PC-9 (cell line): Measurements from ENCODE around the gene EVA1C. TPM values are rescaled to one million over a fixed set of nuclear protein-coding genes. Genes with fewer than 3 reads are reported as not detected.

Experiments
- BruUV-seq: library from RNA; stranded (reverse); fragments of 400-500 nt; replicated peaks from 2 replicates; lab custom pipeline; 2021; lab: Mats Ljungman, UMichigan
- CTCF ChIA-PET: fragments of 300-600 bp; sonication (Branson Sonifier 250); formaldehyde crosslinking; loops from one replicate; lab custom pipeline; 2022; ENCODE audit warnings: antibody characterized with exemption; lab: Charles Lee
- POLR2A ChIA-PET: fragments of 300-600 bp; sonication (Branson Sonifier 250); formaldehyde crosslinking; loops from one replicate; lab custom pipeline; 2022; ENCODE audit warnings: antibody characterized with exemption; ENCODE audit not compliant: unreplicated experiment; lab: Charles Lee
- DNase-seq, 2 experiments: peaks; one replicate each; pipeline versions ENCODE4 v3.0.0 to v3.0.0-alpha.2; 2015 to 2022; ENCODE audit warnings: mixed read lengths in 1 of 2
- H2AFZ ChIP-seq: fragments of 200-600 bp; sonication (generic); 2 replicates; pipeline ENCODE4 v1.8.1; 2017; ENCODE audit warnings: antibody characterized with exemption
- H3F3A ChIP-seq: fragments of 200-600 bp; sonication (generic); 2 replicates; pipeline ENCODE4 v1.8.1; 2017; ENCODE audit warnings: antibody characterized with exemption, mild to moderate bottlenecking, low read depth; ENCODE audit not compliant: insufficient read depth
- H3K27ac ChIP-seq: fragments of 200-600 bp; sonication (generic); 2 replicates; pipeline ENCODE4 v1.6.1; 2016; ENCODE audit warnings: mixed run types
- H3K27me3 ChIP-seq: fragments of 200-600 bp; sonication (generic); 2 replicates; pipeline ENCODE4 v1.6.1; 2016; ENCODE audit warnings: low read depth, mixed run types; ENCODE audit not compliant: insufficient read depth
- H3K36me3 ChIP-seq: fragments of 200-600 bp; sonication (generic); 2 replicates; pipeline ENCODE4 v1.6.1; 2016; ENCODE audit warnings: low read depth, mixed run types
- H3K4me1 ChIP-seq: fragments of 200-600 bp; sonication (generic); replicated peaks from 2 replicates; pipeline ENCODE4 v1.6.1; 2016; ENCODE audit warnings: mixed run types; ENCODE audit not compliant: insufficient read depth
- H3K4me2 ChIP-seq: fragments of 200-600 bp; sonication (generic); 2 replicates; pipeline ENCODE4 v1.6.1; 2017; ENCODE audit warnings: mixed run types
- H3K4me3 ChIP-seq: fragments of 200-600 bp; sonication (generic); 2 replicates; pipeline ENCODE4 v1.6.1; 2016; ENCODE audit warnings: mixed run types
- H3K79me2 ChIP-seq: fragments of 200-600 bp; sonication (generic); 2 replicates; pipeline ENCODE4 v1.6.1; 2017; ENCODE audit warnings: low read depth, mixed run types
- H3K9me2 ChIP-seq: fragments of 200-600 bp; sonication (generic); 2 replicates; pipeline ENCODE4 v1.8.1; 2017; ENCODE audit warnings: mild to moderate bottlenecking; ENCODE audit not compliant: insufficient read depth
- H3K9me3 ChIP-seq: fragments of 200-600 bp; sonication (generic); 2 replicates; pipeline ENCODE4 v1.8.1; 2016; ENCODE audit warnings: low read depth; ENCODE audit not compliant: insufficient read depth
- H4K20me1 ChIP-seq: fragments of 200-600 bp; sonication (generic); 2 replicates; pipeline ENCODE4 v1.8.1; 2017; ENCODE audit not compliant: insufficient read depth
- EZH2 ChIP-seq: fragments of 200-600 bp; sonication (generic); IDR thresholded peaks from 2 replicates; pipeline ENCODE4 v1.8.0; 2017; ENCODE audit warnings: antibody characterized with exemption, low read depth
- intact Hi-C: fragments of 100-400 bp; cut with micrococcal nuclease; formaldehyde crosslinking; loops from one replicate; pipeline ENCODE4 v1.10.0; 2022; ENCODE audit not compliant: unreplicated experiment
- total RNA-seq: library from RNA; stranded (reverse); gene quantifications from 2 replicates; pipeline ENCODE4 v1.2.3, GENCODE V29; 2021
- TF ChIP-seq, protein P1 (sequence below): fragments of 200-600 bp; sonication (generic); conservative IDR thresholded peaks from 2 replicates; pipeline ENCODE4 v1.6.1; 2017; ENCODE audit warnings: mixed run types, antibody characterized with exemption, mild to moderate bottlenecking, moderate library complexity

The EVA1C gene
- total RNA-seq, 1 experiment from 2014 or later = 3.0 TPM

DNA sequence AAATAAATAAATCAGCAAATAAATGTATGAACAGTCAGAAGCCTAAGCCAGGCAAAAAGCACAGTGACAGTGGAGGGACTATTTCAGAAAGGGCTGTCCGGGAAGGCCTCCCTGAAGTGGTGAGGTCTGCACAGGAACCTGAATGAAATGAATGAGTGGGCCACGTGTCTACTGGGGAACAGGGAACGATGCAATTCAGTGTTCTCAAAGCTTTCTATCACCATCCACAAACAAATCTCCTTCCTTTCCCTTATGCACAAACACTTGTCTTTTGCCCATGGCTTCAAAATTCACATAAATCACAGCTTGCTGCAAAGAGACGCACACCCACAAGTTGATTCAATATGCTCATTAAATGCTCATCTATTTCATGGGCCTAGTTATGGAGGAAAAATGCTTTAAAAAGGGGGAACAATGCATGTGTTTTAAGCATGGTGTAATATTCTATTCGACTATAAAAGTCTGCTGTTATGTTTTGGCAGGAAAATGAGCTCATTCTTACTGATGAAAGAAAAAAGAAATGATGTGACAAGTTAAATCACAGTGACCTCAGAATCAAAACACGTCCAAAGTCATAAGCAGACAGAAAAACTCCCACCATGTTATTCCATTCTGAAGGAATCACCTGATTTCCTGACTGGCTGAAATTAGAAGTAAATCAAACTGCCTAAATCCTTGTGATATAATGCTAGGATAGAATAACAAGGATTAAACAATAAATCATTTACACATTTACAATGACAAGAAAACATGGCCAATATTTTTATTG lies 41.3 kb upstream of the EVA1C start:
- H3K27ac ChIP-seq = peak overlapping the region; percentile 71
- no peak overlapping the region for H3K4me2 ChIP-seq
- no peaks in the 10 kb centered on the region; the same call in 1 of the 2 replicates for H4K20me1 ChIP-seq
- no peaks in the 10 kb centered on the region for H3K27me3 ChIP-seq
- ChIA-PET CTCF (interaction anchor here (1.1 kb wide), 1 partner anchor 230 kb away, joined by 5 read pairs; no protein-coding TSS in a partner anchor), POLR2A (no interaction called here)
- intact Hi-C loops = no loop called here
- H3K79me2 ChIP-seq = no peaks in the 10 kb centered on the region
- no peaks in the 10 kb centered on the region for H3K4me1 ChIP-seq
- no peak overlapping the region for H2AFZ ChIP-seq
- 0 out of 2 replicates have a peak, but pooled peaks cover 7% of the 10 kb centered on the region for H3K36me3 ChIP-seq
- H3K9me2 ChIP-seq = no peaks in the 10 kb centered on the region
- no peaks in the 10 kb centered on the region for H3K9me3 ChIP-seq
- BruUV-seq = no TSS peak
- no peaks in the 10 kb centered on the region for H3F3A ChIP-seq
- no peak for TF ChIP-seq EZH2
- TF ChIP-seq, protein P1, sequence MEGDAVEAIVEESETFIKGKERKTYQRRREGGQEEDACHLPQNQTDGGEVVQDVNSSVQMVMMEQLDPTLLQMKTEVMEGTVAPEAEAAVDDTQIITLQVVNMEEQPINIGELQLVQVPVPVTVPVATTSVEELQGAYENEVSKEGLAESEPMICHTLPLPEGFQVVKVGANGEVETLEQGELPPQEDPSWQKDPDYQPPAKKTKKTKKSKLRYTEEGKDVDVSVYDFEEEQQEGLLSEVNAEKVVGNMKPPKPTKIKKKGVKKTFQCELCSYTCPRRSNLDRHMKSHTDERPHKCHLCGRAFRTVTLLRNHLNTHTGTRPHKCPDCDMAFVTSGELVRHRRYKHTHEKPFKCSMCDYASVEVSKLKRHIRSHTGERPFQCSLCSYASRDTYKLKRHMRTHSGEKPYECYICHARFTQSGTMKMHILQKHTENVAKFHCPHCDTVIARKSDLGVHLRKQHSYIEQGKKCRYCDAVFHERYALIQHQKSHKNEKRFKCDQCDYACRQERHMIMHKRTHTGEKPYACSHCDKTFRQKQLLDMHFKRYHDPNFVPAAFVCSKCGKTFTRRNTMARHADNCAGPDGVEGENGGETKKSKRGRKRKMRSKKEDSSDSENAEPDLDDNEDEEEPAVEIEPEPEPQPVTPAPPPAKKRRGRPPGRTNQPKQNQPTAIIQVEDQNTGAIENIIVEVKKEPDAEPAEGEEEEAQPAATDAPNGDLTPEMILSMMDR = no peak
- no peak for DNase-seq
- no peak overlapping the region for H3K4me3 ChIP-seq

GRCh38 chr21:32371913-32372314 lies 40.6 kb upstream of the EVA1C start:
- no peak for TF ChIP-seq EZH2
- TF ChIP-seq, protein P1 = no peak
- no peaks in the 10 kb centered on the region for H3K27me3 ChIP-seq
- H3F3A ChIP-seq = no peaks in the 10 kb centered on the region
- ChIA-PET CTCF (interaction anchor here (1.1 kb wide), 1 partner anchor 230 kb away, joined by 5 read pairs; no protein-coding TSS in a partner anchor), POLR2A (no interaction called here)
- H3K36me3 ChIP-seq = 0 out of 2 replicates have a peak, but pooled peaks cover 7% of the 10 kb centered on the region
- H3K27ac ChIP-seq = peak overlapping the region; percentile 71
- no peak overlapping the region for H3K4me3 ChIP-seq
- no peaks in the 10 kb centered on the region for H3K79me2 ChIP-seq
- intact Hi-C loops = no loop called here
- H3K4me1 ChIP-seq = no peaks in the 10 kb centered on the region
- no peak overlapping the region for H3K4me2 ChIP-seq
- no peaks in the 10 kb centered on the region for H3K9me2 ChIP-seq
- H2AFZ ChIP-seq = no peak overlapping the region
- DNase-seq = peak; percentile 24 to 56
- BruUV-seq = no TSS peak
- H4K20me1 ChIP-seq = no peaks in the 10 kb centered on the region; the same call in 1 of the 2 replicates
- H3K9me3 ChIP-seq = no peaks in the 10 kb centered on the region

DNA sequence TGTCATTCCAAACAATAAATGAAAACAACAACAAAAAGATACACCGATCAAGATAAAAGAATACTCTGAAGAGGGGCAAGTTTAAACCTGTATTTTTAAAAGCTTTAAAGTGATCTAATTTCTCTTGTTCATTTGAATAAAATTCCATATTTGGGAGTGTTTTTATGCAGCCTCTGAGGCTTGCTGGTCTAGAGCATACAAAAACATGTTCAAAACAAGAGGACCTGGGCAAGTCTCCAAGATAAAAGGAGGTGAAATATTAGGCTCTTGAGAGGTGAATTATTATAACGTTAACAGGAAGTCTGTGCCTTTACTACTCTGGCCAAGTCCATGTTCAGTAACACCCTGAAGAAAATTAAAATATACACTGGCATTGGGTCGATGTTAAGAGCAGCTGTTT lies 39.8 kb upstream of the EVA1C start:
- POLR2A ChIA-PET = no interaction called here
- BruUV-seq = no TSS peak
- no peaks in the 10 kb centered on the region for H3K9me3 ChIP-seq
- 0 out of 2 replicates have a peak, but pooled peaks cover 7% of the 10 kb centered on the region for H3K36me3 ChIP-seq
- H3F3A ChIP-seq = no peaks in the 10 kb centered on the region
- CTCF ChIA-PET = no interaction called here
- no peaks in the 10 kb centered on the region for H3K27me3 ChIP-seq
- intact Hi-C loops = no loop called here
- H3K4me3 ChIP-seq = no peak overlapping the region
- H3K9me2 ChIP-seq = no peaks in the 10 kb centered on the region
- no peak for TF ChIP-seq EZH2
- TF ChIP-seq, protein P1 = no peak
- no peak overlapping the region for H2AFZ ChIP-seq
- H4K20me1 ChIP-seq = no peaks in the 10 kb centered on the region; the same call in 1 of the 2 replicates
- DNase-seq = no peak
- peak overlapping the region; percentile 71 for H3K27ac ChIP-seq
- no peaks in the 10 kb centered on the region for H3K79me2 ChIP-seq
- H3K4me2 ChIP-seq = no peak overlapping the region
- no peaks in the 10 kb centered on the region for H3K4me1 ChIP-seq
